Liver (tissue), 9 donors: ENCODE data around the gene LRMDA. TPM values are rescaled to one million over a fixed set of nuclear protein-coding genes. Genes with fewer than 3 reads are reported as not detected.

ENCODE experiments used
- DNase-seq: peaks from one replicate; pipeline ENCODE4 v3.0.0-alpha.2; 2017; ENCODE audit warnings: low spot score
- H3K27ac ChIP-seq, 2 donors: one replicate each; pipeline ENCODE4 v1.7.0; 2013; ENCODE audit warnings: inconsistent platforms in 2 of 2, low read length in 2 of 2, control low read depth in 1 of 2, low read depth in 1 of 2, mild to moderate bottlenecking in 1 of 2
- H3K27me3 ChIP-seq, 4 donors: one replicate each; pipeline versions ENCODE4 v1.6.1 to v1.7.0; 2013; ENCODE audit warnings: low read length in 3 of 4, inconsistent platforms in 1 of 4, mild to moderate bottlenecking in 1 of 4, moderate library complexity in 1 of 4; ENCODE audit not compliant: control insufficient read depth in 4 of 4, insufficient read depth in 4 of 4
- H3K36me3 ChIP-seq, 4 donors: one replicate each; pipeline versions ENCODE4 v1.6.1 to v1.7.0; 2013; ENCODE audit warnings: low read length in 3 of 4, mild to moderate bottlenecking in 3 of 4, low read depth in 1 of 4, moderate library complexity in 1 of 4; ENCODE audit not compliant: control insufficient read depth in 4 of 4, insufficient read depth in 3 of 4
- H3K4me1 ChIP-seq, 4 donors: one replicate each; pipeline versions ENCODE4 v1.6.1 to v1.7.0; 2013; ENCODE audit warnings: low read length in 3 of 4, mild to moderate bottlenecking in 3 of 4, moderate library complexity in 1 of 4; ENCODE audit not compliant: control insufficient read depth in 4 of 4, insufficient read depth in 4 of 4
- H3K4me3 ChIP-seq, 3 donors: one replicate each; pipeline versions ENCODE4 v1.6.1 to v1.7.0; 2013; ENCODE audit warnings: low read length in 3 of 3, control low read depth in 1 of 3, low read depth in 1 of 3, mild to moderate bottlenecking in 1 of 3
- H3K9ac ChIP-seq, 2 donors: one replicate each; pipeline ENCODE4 v1.7.0; 2013; ENCODE audit warnings: low read length in 2 of 2, mild to moderate bottlenecking in 2 of 2, moderate library complexity in 2 of 2, control low read depth in 1 of 2, low read depth in 1 of 2
- H3K9me3 ChIP-seq, 4 donors: one replicate each; pipeline versions ENCODE4 v1.6.1 to v1.7.0; 2013; ENCODE audit warnings: low read length in 3 of 4; ENCODE audit not compliant: control insufficient read depth in 4 of 4
- EGR1 ChIP-seq, 2 donors: IDR thresholded peaks; 2 replicates each; pipeline ENCODE4 v1.6.1; 2016 to 2018; ENCODE audit warnings: antibody characterized with exemption in 2 of 2, low read depth in 2 of 2
- FOXA2 ChIP-seq: IDR thresholded peaks from 2 replicates; pipeline ENCODE4 v1.6.1; 2016; ENCODE audit warnings: antibody characterized with exemption
- HNF4A ChIP-seq, 2 donors: conservative IDR thresholded peaks; 2 replicates each; pipeline ENCODE4 v1.6.1; 2016; ENCODE audit warnings: antibody characterized with exemption in 2 of 2, mild to moderate bottlenecking in 2 of 2
- HNF4G ChIP-seq: IDR thresholded peaks from 2 replicates; pipeline ENCODE4 v1.6.1; 2016; ENCODE audit warnings: antibody characterized with exemption
- NR2F2 ChIP-seq: IDR thresholded peaks from 2 replicates; pipeline ENCODE4 v1.6.1; 2016; ENCODE audit warnings: antibody characterized with exemption
- RAD21 ChIP-seq, 2 donors: IDR thresholded peaks; 2 replicates each; pipeline ENCODE4 v1.6.1; 2016; ENCODE audit warnings: antibody characterized with exemption in 2 of 2, mild to moderate bottlenecking in 2 of 2
- SP1 ChIP-seq: IDR thresholded peaks from 2 replicates; pipeline ENCODE4 v1.6.1; 2018; ENCODE audit warnings: antibody characterized with exemption, mild to moderate bottlenecking
- TAF1 ChIP-seq: conservative IDR thresholded peaks from 2 replicates; pipeline ENCODE4 v1.6.1; 2016; ENCODE audit warnings: antibody characterized with exemption, mild to moderate bottlenecking
- WGBS: extraction: QIAGEN DNeasy Blood & Tissue Kit; methylation state at CpG from one replicate; pipeline ENCODE4 v1.1.7; 2013; 5-methylcytosine and 5-hydroxymethylcytosine counted together
- polyA plus RNA-seq, 2 donors: library from polyadenylated mRNA; stranded (reverse) in 1 of 2; unstranded in 1 of 2; fragments of 200-250 nt in 1 of 2; fragments of >200 nt in 1 of 2; fragmentation: Nextera tagmentation in 1 of 2; extraction: Ambion mirVana in 1 of 2; gene quantifications; one replicate each; pipeline versions ENCODE4 v1.2.1 to v1.2.3, GENCODE V29; 2013 to 2015
- total RNA-seq, 2 donors: library from RNA; depleted of rRNA; stranded (reverse); fragments of >200 nt; gene quantifications; one replicate each; pipeline ENCODE4 v1.2.3, GENCODE V29; 2014
- TF ChIP-seq, protein P1 (sequence below): fragments of 150-350 bp; IDR thresholded peaks from 2 replicates; pipeline ENCODE4 v1.5.1; 2017; ENCODE audit warnings: improper control_type of control experiment, low read depth, low read length; ENCODE audit not compliant: missing input control
- TF ChIP-seq, protein P2 (sequence below): IDR thresholded peaks from 2 replicates; pipeline ENCODE4 v1.6.1; 2016; ENCODE audit warnings: antibody characterized with exemption
- TF ChIP-seq, protein P3 (sequence below): IDR thresholded peaks from 2 replicates; pipeline ENCODE4 v1.6.1; 2016; ENCODE audit warnings: antibody characterized with exemption
- TF ChIP-seq, protein P4 (sequence below): IDR thresholded peaks from 2 replicates; pipeline ENCODE4 v1.6.1; 2016; ENCODE audit warnings: antibody characterized with exemption, mild to moderate bottlenecking
- donor health status: healthy.
- donor health status: healthy.
- donor health status: healthy.
- donor health status: healthy.
- donor health status: healthy.

Gene LRMDA
- total and polyA plus RNA-seq, 4 donors = 7.9 to 15.8 (median 11.3) TPM

DNA sequence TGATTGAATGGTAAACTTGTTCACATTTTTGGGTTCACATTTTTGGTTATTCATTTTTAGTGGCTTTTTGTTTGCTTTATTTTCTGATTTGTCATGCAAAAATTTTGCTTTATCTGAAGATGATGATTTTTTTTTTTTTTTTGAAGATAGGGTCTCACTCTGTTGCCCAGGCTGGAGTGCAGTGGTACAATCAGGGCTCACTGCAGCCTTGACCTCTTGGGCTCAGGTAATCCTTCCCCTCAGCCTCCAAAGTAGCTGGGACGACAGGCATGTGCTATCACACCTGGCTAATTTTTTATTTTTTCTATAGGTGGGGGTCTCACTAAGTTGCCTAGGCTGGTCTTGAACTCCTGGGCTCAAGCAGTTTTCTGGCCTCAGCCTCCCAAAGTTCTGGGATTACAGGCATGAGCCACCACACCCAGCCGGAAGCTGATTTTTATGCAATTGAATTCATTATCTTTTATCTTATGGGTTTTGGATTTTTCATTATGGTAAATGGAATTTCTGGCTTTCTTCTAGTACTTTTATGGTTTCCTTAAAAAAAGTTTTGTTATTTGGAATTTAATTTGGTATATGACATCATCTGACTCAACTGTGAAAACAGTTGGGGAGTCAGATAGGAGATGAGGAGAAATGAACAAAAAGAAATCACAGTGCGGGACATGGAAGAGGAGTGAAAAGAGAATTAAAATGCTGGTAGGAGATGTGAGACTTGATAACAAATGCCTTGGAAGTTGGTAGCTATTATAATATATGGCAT, 158.7 kb downstream of the LRMDA start:
- Histone ChIP-seq H3K36me3 (no peaks in the 10 kb centered on the region), H3K4me1 (peaks cover 1 to 18% (median 14%) of the 10 kb centered on the region in 4 donors), H3K9me3 (no peaks in the 10 kb centered on the region), H3K9ac (no peak overlapping the region), H3K27me3 (no peaks in the 10 kb centered on the region), H3K4me3 (no peak overlapping the region), H3K27ac (no peak overlapping the region)
- TF ChIP-seq, protein P1, sequence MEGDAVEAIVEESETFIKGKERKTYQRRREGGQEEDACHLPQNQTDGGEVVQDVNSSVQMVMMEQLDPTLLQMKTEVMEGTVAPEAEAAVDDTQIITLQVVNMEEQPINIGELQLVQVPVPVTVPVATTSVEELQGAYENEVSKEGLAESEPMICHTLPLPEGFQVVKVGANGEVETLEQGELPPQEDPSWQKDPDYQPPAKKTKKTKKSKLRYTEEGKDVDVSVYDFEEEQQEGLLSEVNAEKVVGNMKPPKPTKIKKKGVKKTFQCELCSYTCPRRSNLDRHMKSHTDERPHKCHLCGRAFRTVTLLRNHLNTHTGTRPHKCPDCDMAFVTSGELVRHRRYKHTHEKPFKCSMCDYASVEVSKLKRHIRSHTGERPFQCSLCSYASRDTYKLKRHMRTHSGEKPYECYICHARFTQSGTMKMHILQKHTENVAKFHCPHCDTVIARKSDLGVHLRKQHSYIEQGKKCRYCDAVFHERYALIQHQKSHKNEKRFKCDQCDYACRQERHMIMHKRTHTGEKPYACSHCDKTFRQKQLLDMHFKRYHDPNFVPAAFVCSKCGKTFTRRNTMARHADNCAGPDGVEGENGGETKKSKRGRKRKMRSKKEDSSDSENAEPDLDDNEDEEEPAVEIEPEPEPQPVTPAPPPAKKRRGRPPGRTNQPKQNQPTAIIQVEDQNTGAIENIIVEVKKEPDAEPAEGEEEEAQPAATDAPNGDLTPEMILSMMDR = no peak
- TF ChIP-seq RAD21 (IDR thresholded peaks at IDR 0.05) = no peak
- TF ChIP-seq, protein P2, sequence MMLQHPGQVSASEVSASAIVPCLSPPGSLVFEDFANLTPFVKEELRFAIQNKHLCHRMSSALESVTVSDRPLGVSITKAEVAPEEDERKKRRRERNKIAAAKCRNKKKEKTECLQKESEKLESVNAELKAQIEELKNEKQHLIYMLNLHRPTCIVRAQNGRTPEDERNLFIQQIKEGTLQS = no peak
- TF ChIP-seq, protein P3, sequence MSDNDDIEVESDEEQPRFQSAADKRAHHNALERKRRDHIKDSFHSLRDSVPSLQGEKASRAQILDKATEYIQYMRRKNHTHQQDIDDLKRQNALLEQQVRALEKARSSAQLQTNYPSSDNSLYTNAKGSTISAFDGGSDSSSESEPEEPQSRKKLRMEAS = no peak
- no peak for TF ChIP-seq HNF4G
- TF ChIP-seq, protein P4, sequence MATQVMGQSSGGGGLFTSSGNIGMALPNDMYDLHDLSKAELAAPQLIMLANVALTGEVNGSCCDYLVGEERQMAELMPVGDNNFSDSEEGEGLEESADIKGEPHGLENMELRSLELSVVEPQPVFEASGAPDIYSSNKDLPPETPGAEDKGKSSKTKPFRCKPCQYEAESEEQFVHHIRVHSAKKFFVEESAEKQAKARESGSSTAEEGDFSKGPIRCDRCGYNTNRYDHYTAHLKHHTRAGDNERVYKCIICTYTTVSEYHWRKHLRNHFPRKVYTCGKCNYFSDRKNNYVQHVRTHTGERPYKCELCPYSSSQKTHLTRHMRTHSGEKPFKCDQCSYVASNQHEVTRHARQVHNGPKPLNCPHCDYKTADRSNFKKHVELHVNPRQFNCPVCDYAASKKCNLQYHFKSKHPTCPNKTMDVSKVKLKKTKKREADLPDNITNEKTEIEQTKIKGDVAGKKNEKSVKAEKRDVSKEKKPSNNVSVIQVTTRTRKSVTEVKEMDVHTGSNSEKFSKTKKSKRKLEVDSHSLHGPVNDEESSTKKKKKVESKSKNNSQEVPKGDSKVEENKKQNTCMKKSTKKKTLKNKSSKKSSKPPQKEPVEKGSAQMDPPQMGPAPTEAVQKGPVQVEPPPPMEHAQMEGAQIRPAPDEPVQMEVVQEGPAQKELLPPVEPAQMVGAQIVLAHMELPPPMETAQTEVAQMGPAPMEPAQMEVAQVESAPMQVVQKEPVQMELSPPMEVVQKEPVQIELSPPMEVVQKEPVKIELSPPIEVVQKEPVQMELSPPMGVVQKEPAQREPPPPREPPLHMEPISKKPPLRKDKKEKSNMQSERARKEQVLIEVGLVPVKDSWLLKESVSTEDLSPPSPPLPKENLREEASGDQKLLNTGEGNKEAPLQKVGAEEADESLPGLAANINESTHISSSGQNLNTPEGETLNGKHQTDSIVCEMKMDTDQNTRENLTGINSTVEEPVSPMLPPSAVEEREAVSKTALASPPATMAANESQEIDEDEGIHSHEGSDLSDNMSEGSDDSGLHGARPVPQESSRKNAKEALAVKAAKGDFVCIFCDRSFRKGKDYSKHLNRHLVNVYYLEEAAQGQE = no peak
- TF ChIP-seq SP1 = no peak
- TF ChIP-seq NR2F2 = no peak
- TF ChIP-seq FOXA2 = no peak
- 98% methylated on average over 3 of the region's 3 CpGs for WGBS
- no peak for DNase-seq

DNA sequence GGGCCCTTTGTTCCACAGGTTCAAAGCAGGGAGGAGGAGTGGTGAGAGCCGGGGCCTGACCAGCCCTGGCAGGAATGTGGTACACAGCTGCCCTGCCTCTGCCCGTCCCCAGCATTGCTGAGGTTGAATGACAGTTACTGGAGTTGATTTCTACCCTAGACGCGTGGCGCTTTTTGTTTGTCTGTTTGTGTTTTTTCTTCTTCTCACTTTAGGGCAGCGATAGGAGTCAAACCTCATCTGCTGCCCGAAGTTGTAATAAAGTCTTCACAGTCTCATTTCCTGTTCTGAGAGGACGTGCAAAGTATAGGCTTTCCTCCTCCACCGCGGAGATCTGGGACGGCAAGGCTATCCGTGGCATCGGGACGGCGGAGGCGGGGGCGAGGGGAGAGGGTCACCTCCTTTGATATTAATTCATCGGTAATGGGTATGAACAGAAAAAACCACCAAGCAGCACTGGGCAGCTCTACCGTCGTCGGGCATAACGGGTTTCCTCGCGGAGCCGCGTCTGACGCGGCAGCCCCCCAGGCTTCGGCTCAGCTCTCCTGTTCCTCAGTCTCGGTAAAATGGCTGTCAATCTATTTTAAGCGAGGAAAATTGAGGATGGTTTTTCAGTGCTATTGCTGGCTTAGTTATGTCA, 160.8 kb downstream of the LRMDA start:
- peak overlapping the region in 1 of 2 donors; percentile 59 for H3K9ac ChIP-seq
- TF ChIP-seq HNF4A (conservative IDR thresholded peaks at IDR 0.05) (no peak), HNF4G (no peak), NR2F2 (no peak), TAF1 (no peak), EGR1 (IDR thresholded peaks at IDR 0.05; ENCODE audit: low read depth in 2 of 2) (no peak)
- TF ChIP-seq, protein P1 = no peak
- no peaks in the 10 kb centered on the region for H3K9me3 ChIP-seq
- H3K27ac ChIP-seq = peak overlapping the region; percentile 54 to 66
- no peaks in the 10 kb centered on the region for H3K36me3 ChIP-seq
- 80% methylated on average over 31 of the region's 31 CpGs for WGBS
- peaks cover 1 to 18% (median 14%) of the 10 kb centered on the region in 4 donors for H3K4me1 ChIP-seq
- H3K27me3 ChIP-seq = no peaks in the 10 kb centered on the region
- no peak for DNase-seq
- no peak overlapping the region for H3K4me3 ChIP-seq
